H54 (cell line): ENCODE results near the gene ATOX1.
"Not testable (repeated sequence)": the region's sequence is repeated elsewhere in the genome, so short reads cannot be mapped to it uniquely, and the experiment has no call there.

ENCODE experiments used
- DNase-seq: peaks from one replicate; pipeline ENCODE4 v3.0.0; 2011; ENCODE audit warnings: low spot score, mixed read lengths; ENCODE audit not compliant: insufficient read length
- FAIRE-seq: peaks from 3 replicates; lab custom pipeline; 2011; peaks lifted over from hg19 to GRCh38; lab: Jason Lieb, UNC
- POLR2A ChIP-seq: IDR thresholded peaks from 2 replicates; pipeline ENCODE4 v1.6.1; 2011; ENCODE audit warnings: low read depth, mild to moderate bottlenecking, low read length

The ATOX1 gene

GRCh38 chr5:151758430-151759241 lies at the start of gene ATOX1:
Gene ATOX1 (minus strand): TSS chr5:151758631. CDS start chr5:151758551, 80 bp downstream.
- DNase-seq = peak; percentile 89
- TF ChIP-seq POLR2A = peak; percentile 98

DNA sequence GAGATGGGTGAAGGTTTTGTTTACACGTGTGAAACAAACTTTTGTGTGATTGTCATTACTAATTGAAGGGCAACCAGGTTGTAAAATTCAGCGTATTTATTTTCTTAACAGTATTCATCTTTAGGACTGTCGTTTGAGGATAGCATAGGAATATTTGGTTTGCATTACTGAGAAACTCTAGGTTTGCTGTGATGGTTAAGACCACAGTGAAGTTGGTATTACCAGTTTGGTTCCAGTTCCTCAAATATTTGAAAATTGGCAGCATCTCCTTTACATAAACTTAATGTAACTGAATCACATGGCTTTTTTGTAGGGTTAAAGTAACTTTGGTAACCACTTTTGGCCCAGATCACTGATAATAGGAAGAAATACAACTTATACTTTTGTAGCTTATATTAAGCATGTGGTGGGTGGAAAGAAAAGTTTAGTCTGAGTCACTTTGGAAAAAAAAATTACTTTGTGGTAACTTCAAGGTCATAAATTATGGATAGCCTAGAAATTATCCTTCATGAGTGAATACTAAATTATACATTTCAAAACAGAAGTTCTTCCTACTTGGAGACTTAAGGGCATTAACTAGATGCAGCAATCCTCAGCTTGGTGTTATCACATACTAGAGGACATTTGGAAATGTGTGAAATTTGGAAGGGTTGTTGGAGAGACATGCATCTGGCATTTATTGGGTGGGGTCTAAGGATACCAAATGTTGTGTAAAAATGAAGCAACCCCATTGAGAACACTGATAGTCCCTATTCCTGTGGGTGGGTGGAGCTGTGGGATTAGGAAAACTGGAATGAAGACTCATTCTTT lies 47.2 kb upstream of the ATOX1 start:
- no peak for TF ChIP-seq POLR2A
- no peak for DNase-seq
- FAIRE-seq = peak; percentile 80

More at GRCh38 chr5:151758430-151759241, at the start of gene ATOX1:
- no peak for FAIRE-seq

DNA sequence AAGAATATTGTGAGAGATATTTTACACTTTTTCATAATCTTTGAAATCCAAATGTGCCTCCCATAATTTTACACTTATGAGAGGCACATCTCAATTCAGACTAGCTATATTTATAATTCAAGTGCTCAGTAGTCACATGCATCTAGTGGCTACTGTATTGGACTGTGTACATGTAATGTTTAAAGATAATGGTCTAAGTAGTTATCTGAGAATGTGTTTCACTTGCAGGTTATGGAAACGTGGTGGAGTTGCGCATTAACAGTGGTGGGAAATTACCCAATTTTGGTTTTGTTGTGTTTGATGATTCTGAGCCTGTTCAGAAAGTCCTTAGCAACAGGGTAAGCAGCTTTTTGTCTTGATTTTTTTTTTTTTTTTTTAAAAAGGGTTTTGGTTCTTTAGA lies 42.1 kb upstream of the ATOX1 start:
- FAIRE-seq (no peak), DNase-seq (no peak)
- no peak for TF ChIP-seq POLR2A

DNA sequence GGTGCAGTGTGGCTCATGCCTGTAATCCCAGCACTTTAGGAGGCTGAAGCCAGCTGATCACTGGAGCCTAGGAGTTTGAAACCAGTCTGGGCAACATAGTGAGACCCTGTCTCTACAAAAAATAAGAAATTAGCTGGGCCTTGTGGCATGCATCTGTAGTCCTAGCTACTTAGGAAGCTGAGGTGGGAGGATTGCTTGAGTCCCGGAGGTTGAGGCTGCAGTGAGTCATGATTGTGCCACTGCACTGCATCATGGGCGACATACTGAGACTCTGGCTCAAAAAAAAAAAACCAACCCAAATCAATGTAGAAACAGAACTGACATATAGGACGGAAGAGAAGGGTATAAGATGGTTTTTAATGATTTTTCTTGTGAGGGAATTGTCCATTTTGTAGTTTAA lies 41.0 kb upstream of the ATOX1 start:
- DNase-seq = no peak
- FAIRE-seq = peak; percentile 30
- no peak for TF ChIP-seq POLR2A

- no peak for DNase-seq
- FAIRE-seq = no peak
- no peak for TF ChIP-seq POLR2A
Observed at GRCh38 chr5:151798674-151799073, 40.2 kb upstream of the ATOX1 start.

DNA sequence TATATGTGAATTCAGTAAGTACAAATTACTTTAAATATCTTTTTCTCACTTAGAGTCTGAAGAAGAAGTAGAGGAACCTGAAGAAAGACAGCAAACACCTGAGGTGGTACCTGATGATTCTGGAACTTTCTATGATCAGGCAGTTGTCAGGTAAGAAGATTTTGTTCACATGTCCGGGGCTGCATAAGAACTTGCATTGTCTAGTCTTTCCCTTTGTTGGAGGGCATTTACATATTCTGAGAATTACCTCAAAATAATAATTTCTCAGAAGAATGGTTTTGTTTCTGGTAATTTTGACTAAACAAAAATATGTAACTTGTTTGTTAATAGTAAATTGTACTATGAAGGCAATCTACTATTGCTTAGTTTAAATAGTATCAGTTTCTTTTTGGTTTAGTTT lies 37.0 kb upstream of the ATOX1 start:
- FAIRE-seq (no peak), DNase-seq (no peak)

GRCh38 chr5:151793358-151793757 lies 34.9 kb upstream of the ATOX1 start:
- FAIRE-seq = no peak
- DNase-seq = no peak
- no peak for TF ChIP-seq POLR2A

More for the DNA sequence above, 37.0 kb upstream of the ATOX1 start:
- no peak for TF ChIP-seq POLR2A

DNA sequence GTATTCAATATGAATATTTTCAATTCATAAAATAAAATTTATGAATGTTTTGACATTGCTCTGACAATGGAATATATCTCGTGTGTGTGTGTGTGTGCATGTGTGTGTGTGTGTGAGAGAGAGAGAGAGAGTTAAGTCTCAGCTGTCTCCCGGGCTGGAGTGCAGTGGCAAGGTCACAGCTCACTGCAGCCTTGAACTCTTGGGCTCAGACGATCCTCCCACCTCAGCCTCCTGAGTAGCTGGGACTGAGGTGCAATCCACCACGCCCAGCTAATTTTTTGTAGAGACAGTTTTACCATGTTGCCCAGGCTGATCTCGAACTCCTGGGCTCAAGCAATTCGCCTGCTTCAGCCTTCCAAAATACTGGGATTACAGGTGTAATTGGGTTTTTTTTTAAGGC lies 29.4 kb upstream of the ATOX1 start:
- DNase-seq (no peak), FAIRE-seq (no peak)
- no peak for TF ChIP-seq POLR2A

GRCh38 chr5:151786468-151786867 lies 28.0 kb upstream of the ATOX1 start:
- DNase-seq = no peak
- no peak for FAIRE-seq
- no peak for TF ChIP-seq POLR2A

DNA sequence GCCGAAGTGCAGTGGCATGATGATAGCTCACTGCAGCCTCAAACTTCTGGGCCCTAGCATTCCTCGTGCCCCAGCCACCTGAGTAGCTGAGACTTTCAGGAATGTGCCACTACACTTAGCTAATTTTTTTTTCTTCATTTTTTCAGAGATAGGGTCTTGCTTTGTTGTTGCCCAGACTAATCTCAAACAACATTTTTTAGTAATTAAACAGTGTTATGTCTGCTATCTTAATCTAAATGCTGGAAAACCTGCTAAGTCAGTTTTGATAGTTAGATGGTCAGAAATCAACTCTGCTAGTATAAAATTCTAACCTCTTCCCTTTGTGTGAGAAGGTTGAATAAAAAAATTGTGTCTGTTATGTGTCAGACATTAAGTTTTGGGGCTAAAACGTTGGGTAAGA lies 25.7 kb upstream of the ATOX1 start:
- no peak for TF ChIP-seq POLR2A
- DNase-seq (no peak), FAIRE-seq (no peak)

- not testable (repeated sequence) for FAIRE-seq
Observed at GRCh38 chr5:151783664-151784063, 25.2 kb upstream of the ATOX1 start.

DNA sequence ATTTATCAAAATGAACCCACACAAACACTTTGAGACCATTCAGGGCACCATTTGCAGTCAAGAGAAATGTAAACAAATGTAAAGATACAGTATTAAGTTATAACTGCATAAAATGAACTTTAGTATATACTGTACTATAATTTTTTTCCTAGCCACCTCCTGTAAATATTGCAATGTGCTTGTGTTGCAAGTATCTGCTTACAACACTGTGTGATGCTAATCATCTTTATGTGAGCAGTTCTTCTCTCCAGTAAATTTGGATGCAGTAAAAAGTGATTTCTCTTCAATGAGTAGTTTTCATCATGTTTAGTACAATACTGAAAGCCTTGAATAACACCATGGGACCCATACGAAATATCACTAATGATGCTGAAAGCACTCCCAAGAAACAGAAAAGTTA lies 22.8 kb upstream of the ATOX1 start:
- DNase-seq (no peak), FAIRE-seq (peak; percentile 62)

More at GRCh38 chr5:151783664-151784063, 25.2 kb upstream of the ATOX1 start:
- not testable (repeated sequence) for DNase-seq

DNA sequence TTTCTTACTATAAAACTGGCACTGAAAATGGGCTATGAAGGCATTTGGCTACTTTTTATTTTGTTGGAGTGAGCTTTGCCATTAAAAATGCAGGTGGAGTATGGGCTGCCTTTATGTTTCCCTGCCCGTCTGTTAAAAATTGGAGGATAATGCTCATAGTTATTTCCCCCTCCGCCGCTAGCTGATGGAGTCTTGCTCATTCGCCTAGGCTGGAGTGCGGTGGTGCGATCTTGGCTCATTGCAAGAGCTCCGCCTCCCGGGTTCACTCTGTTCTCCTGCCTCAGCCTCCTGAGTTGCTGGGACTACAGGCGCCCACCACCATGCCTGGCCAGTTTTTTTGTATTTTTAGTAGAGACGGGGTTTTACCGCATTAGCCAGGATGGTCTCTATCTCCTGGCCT lies 21.9 kb upstream of the ATOX1 start:
- no peak for FAIRE-seq

More for the DNA sequence above, 22.8 kb upstream of the ATOX1 start:
- TF ChIP-seq POLR2A = no peak

DNA sequence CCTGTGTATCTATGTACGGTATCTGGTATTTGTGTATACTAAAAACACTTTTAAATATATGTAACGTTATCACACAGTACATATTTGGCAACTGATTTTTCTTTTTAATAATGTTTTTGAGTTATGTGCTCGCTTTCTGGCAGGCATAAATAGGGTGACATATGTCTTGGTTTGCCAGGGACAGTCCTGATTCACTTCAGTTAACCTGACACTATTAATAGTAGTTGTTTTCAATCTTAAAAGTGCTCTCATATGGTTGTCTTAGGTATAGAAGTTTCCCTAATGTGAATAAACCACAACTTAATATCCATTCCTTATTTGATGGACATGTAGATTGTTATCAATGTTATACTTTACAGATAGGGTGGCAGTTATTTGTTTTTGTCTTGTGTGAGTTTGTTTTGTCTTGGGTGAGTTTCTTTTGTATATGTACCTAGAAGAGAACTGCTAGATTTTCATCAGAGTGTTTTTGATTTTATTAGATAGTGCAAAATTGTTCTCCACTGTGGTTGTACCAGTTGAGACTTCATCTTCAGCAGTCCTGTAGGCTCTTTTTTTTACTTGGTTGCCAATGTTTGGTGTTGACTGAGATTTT lies 21.2 kb upstream of the ATOX1 start:
- DNase-seq (no peak), FAIRE-seq (peak; percentile 23)
- no peak for TF ChIP-seq POLR2A

More for the DNA sequence above, 21.9 kb upstream of the ATOX1 start:
- DNase-seq = no peak
- TF ChIP-seq POLR2A = no peak
